GM03348 (cell line): ENCODE measurements around the gene BTN3A1.
"Not testable (repeated sequence)": the region's sequence is repeated elsewhere in the genome, so short reads cannot be mapped to it uniquely, and the experiment has no call there.

Source experiments
- DNase-seq: peaks from one replicate; pipeline ENCODE4 v3.0.0; 2012; ENCODE audit warnings: low spot score

BTN3A1 gene

GRCh38 chr6:26415036-26415614 is 13.1 kb downstream of the BTN3A1 start:
- DNase-seq, result no peak

DNA sequence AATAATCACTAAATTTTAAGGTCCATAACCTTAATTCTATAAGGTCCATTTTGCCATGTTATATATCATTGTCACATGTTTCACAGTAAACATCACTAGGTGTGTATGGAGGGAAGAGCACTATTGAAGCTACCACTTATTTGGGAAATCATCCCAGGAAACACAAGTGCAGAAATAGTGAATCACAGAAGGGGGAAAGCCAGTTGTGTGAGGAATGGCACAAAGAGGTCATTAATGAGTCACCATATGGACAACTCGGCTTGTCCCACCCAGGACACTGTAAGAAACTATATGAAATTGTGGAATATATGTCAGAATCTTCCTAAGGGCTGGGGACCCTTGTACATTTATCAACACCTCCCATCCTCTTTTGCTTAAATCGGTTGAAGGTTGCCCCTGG is 13.7 kb downstream of the BTN3A1 start:
- no peak for DNase-seq

GRCh38 chr6:26416288-26416687 is 14.2 kb downstream of the BTN3A1 start:
- DNase-seq, result no peak

GRCh38 chr6:26418077-26418476 is 16.0 kb downstream of the BTN3A1 start:
- not testable (repeated sequence) for DNase-seq

GRCh38 chr6:26418795-26419194 is 16.7 kb downstream of the BTN3A1 start:
- not testable (repeated sequence) for DNase-seq

GRCh38 chr6:26420688-26421171 is 18.7 kb downstream of the BTN3A1 start:
- peak; percentile 19 for DNase-seq

GRCh38 chr6:26421259-26422144 is 19.4 kb downstream of the BTN3A1 start:
- peak; percentile 93 for DNase-seq

DNA sequence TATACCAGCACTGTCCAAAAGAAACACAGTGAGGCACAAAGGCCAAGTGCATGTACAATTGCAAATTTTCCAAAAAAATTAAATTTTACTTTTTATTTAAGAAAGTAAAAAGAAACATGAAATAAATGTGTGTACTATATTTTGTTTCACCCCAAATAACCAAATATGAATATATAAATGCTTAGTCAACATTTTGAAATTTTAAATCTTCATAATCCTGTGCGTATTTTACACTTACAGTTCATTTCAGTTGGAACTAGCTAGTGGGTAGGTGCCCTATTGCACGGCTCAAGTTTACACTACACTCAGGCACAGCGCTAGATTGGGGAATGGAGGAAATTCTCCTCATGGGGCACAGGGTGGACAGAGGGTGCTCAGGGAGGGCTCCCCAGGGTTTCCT is 20.3 kb downstream of the BTN3A1 start:
- DNase-seq, result no peak

- no peak for DNase-seq
Measured at GRCh38 chr6:26426691-26427450, 24.8 kb downstream of the BTN3A1 start.

DNA sequence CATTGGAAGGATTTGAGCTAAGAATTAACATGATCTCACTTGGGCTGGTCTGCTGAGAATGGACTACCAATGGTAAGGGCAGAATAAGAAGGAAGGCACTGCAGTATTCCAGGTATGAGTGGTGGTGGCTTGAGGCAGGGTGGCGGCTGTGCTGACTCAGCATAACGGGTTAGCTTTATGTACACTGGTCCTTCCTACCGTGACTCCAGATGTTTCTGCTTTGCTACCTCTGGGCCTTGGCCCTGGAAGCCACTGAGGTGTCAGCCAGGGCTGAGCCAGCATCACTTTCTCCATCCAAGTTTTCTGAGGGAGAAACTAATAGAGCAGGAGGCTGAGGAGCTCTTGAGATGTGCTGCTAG is 25.4 kb downstream of the BTN3A1 start:
- DNase-seq, result no peak

- no peak for DNase-seq
Measured at GRCh38 chr6:26428206-26428605, 26.1 kb downstream of the BTN3A1 start.

DNA sequence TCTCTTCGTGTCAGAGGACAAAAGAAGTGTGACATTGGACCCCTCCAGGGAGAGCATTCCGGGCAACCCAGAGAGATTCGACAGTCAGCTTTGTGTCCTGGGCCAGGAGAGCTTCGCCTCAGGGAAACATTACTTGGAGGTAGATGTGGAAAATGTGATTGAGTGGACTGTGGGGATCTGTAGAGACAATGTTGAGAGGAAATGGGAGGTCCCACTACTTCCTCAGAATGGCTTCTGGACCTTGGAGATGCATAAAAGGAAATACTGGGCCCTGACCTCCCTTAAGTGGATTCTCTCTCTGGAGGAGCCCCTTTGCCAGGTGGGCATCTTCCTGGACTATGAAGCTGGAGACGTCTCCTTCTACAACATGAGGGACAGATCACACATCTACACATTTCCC is 28.7 kb downstream of the BTN3A1 start:
- no peak for DNase-seq

- peak; percentile 58 for DNase-seq
Measured at GRCh38 chr6:26431258-26432172, 29.4 kb downstream of the BTN3A1 start.

GRCh38 chr6:26432627-26433201 is 30.6 kb downstream of the BTN3A1 start:
- no peak for DNase-seq

DNA sequence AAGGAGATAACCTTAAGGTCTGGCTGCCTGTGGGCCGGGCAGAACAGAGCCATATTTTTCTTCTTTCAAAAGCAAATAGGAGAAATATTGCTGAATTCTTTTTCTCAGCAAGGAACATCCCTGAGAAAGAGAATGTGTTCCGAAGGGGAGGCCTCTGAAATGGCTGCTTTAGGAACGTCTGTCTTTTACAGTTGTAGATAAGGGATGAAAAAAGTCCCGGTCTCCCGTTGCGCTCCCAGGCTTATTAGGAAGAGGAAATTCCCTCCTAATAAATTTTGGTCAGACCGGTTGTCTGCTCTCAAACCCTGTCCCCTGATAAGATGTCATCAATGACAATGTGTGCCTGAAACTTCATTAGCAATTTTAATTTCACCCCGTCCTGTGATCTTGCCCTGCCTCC is 31.6 kb downstream of the BTN3A1 start:
- DNase-seq, result not testable (repeated sequence)

GRCh38 chr6:26436018-26436417 is 33.9 kb downstream of the BTN3A1 start:
- no peak for DNase-seq

- DNase-seq, result no peak
Measured at GRCh38 chr6:26437550-26437949, 35.5 kb downstream of the BTN3A1 start.

DNA sequence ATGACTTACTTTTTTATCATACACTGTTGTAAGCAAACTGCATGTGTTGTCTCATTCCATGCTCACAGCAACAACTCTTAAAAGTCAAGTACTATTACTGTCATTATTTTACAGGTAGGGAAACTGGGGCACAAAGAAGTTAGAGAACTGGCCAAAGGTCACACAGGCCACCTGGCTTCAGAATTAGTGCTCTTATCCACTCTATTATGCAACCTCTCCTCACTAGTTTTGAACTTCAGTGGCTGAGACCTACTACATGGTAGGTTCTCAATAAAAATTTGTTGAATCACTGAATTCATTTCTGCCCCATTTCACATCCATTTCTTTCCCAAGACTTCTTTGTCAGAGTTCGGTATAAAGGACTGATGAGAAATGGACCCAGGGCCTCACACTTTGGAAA is 35.9 kb downstream of the BTN3A1 start:
- no peak for DNase-seq

DNA sequence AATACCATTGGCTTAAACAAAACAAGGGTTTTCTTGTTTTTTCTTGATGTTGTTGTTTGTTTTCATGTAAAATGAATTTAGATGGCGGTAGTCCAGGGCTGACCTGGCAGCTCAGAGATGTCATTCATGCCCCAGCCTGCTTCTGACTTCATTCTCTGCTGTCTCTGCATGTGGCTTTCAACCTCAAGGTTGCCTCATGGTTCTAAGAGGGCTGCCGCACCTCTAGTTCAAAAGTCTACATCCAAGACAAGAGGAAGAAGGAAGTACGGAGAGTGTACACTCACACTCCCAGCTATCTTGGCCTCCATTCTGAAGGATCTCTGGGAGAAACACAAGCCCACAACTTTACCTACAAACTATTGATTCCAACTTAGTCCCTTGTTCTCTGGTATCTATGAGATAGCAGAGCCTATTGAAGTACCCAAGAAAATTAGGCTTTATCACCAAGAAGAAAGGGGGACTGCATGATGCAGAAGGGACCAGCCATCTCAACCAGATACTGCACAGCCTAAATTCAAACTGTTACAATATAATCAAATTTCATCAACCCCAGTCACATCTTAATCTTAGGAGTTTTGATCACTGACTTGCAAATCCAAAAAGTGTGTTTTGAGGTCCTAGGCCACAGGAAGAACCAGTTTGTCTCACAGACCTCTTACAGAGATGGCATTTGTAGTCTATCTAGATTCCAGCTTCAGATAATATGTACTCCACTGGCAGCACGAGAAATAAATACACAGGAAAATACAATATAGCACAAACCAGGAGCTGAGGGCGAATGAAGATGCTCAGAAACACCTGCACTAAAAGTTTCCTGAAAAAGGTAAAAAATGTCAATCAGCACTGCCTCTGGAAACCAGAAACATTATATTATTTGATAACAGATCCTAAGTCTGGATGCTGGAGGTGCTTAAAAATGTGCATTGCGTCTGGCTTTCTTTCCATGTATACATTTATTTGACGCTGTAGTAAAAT is 37.4 kb downstream of the BTN3A1 start:
- DNase-seq, result no peak

DNA sequence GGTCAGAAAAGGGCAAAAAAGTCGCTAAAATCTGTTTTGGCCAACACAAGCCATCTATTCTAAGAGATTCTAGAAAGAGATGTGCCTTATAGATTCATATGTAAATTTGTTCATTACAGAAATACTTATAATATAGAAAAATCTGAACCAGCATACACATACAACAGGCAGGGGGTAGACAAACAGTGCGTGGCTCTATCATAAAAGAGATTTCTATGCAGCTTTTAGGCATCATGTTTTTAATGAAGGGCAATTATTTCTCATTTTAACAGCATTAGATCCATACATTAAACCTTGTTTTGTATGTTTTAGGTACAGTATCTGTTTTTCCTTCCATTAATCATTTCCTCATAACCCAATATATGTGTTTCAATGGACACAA is 38.9 kb downstream of the BTN3A1 start:
- no peak for DNase-seq
